Aorta (tissue), 5 donors: ENCODE data around the gene ARSI. TPM values are rescaled to one million over a fixed set of nuclear protein-coding genes. Genes with fewer than 3 reads are reported as not detected.
"Not testable (repeated sequence)": the region's sequence is repeated elsewhere in the genome, so short reads cannot be mapped to it uniquely, and the experiment has no call there.

ENCODE experiments used
- ATAC-seq: fragments of 200-7000 bp; cut with Tn5 transposase; one replicate; pipeline ENCODE4 v1.9.1; 2022; ENCODE audit warnings: moderate library complexity; ENCODE audit not compliant: low FRiP score
- DNase-seq, 2 donors: peaks; one replicate each; pipeline ENCODE4 v3.0.0-alpha.2; 2020
- H3K27ac ChIP-seq, 2 donors: one replicate each; pipeline ENCODE4 v1.5.1; 2013; ENCODE audit warnings: low read length in 2 of 2, mild to moderate bottlenecking in 2 of 2, moderate library complexity in 2 of 2, control low read depth in 1 of 2, inconsistent platforms in 1 of 2, low read depth in 1 of 2
- H3K27me3 ChIP-seq, 2 donors: one replicate each; pipeline ENCODE4 v1.6.1; 2013; ENCODE audit warnings: control low read depth in 1 of 2, low read length in 1 of 2, mild to moderate bottlenecking in 1 of 2, moderate library complexity in 1 of 2; ENCODE audit not compliant: insufficient read depth in 2 of 2, control insufficient read depth in 1 of 2
- H3K36me3 ChIP-seq, 2 donors: one replicate each; pipeline ENCODE4 v1.6.1; 2013; ENCODE audit warnings: control low read depth in 1 of 2, low read length in 1 of 2, mild to moderate bottlenecking in 1 of 2; ENCODE audit not compliant: insufficient read depth in 2 of 2, control insufficient read depth in 1 of 2
- H3K4me1 ChIP-seq, 2 donors: one replicate each; pipeline ENCODE4 v1.6.1; 2013; ENCODE audit warnings: low read length in 2 of 2, control low read depth in 1 of 2, mild to moderate bottlenecking in 1 of 2, moderate library complexity in 1 of 2; ENCODE audit not compliant: insufficient read depth in 2 of 2, control insufficient read depth in 1 of 2
- H3K4me3 ChIP-seq, 2 donors: one replicate each; pipeline ENCODE4 v1.5.1; 2013; ENCODE audit warnings: low read length in 2 of 2, control low read depth in 1 of 2, mild to moderate bottlenecking in 1 of 2
- H3K9me3 ChIP-seq: one replicate; pipeline ENCODE4 v1.6.1; 2013; ENCODE audit warnings: mild to moderate bottlenecking, low read length; ENCODE audit not compliant: control insufficient read depth
- WGBS, 2 donors: extraction: QIAGEN DNeasy Blood & Tissue Kit; methylation state at CpG; one replicate each; pipeline ENCODE4 v1.1.7; 2013; 5-methylcytosine and 5-hydroxymethylcytosine counted together
- intact Hi-C, 2 donors: fragments of 100-400 bp; cut with DNase I; formaldehyde crosslinking; loops; one replicate each; pipeline versions ENCODE4 v1.14.2 to v1.15.0; 2022
- polyA plus RNA-seq, 2 donors: library from polyadenylated mRNA; stranded (reverse); fragments of 200-250 nt; gene quantifications; one replicate each; pipeline ENCODE4 v1.2.3, GENCODE V29; 2013
- total RNA-seq, 2 donors: library from RNA; stranded (reverse); fragmentation: NEBNext Ultra II Directional; extraction: Animal tissue kit (Norgen Biotek cat#: 25700); gene quantifications; one replicate each; pipeline ENCODE4 v1.2.1, GENCODE V29; 2021
- donor health status: healthy with polysubstance abuse.
- donor health status: Bipolar disorder and iron deficiency.
- donor health status: DM: no; HTN: no; CAD: no.
- donor health status: DM: no; HTN: no; CAD: no.
- donor health status: DM: yes; HTN: yes; CAD: no.

Gene ARSI
- total and polyA plus RNA-seq, 4 donors: 0.91 to 2.7 TPM; not detected in 2

- Histone ChIP-seq H3K4me3 (no peak overlapping the region), H3K27me3 (no peaks in the 10 kb centered on the region), H3K36me3 (no peaks in the 10 kb centered on the region), H3K4me1 (no peaks in the 10 kb centered on the region), H3K9me3 (no peaks in the 10 kb centered on the region), H3K27ac (no peak overlapping the region)
- WGBS, 2 donors: 96 to 100% methylated on average over 10 of the region's 10 CpGs
- DNase-seq: peak in 1 of 2 donors; percentile 42
- ATAC-seq: no peak
- intact Hi-C loops: no loop called here
These were observed 49.1 kb downstream of the ARSI start for GRCh38 chr5:150253416-150254208.

GRCh38 chr5:150252489-150252888 is 50.2 kb downstream of the ARSI start:
- no peaks in the 10 kb centered on the region for H3K9me3 ChIP-seq
- H3K4me3 ChIP-seq: no peak overlapping the region
- intact Hi-C loops: no loop called here
- H3K27ac ChIP-seq: no peak overlapping the region
- 92 to 95% methylated on average over 6 of the region's 6 CpGs for WGBS, 2 donors
- no peaks in the 10 kb centered on the region for H3K27me3 ChIP-seq
- ATAC-seq: no peak
- H3K36me3 ChIP-seq: no peaks in the 10 kb centered on the region
- H3K4me1 ChIP-seq: no peaks in the 10 kb centered on the region
- peak in 1 of 2 donors; percentile 1 for DNase-seq

GRCh38 chr5:150251504-150251903 is 51.2 kb downstream of the ARSI start:
- ATAC-seq: no peak
- 93% methylated on average over 7 of the region's 7 CpGs for WGBS, 2 donors
- Histone ChIP-seq H3K9me3 (no peaks in the 10 kb centered on the region), H3K4me1 (no peaks in the 10 kb centered on the region), H3K4me3 (no peak overlapping the region), H3K27ac (no peak overlapping the region), H3K36me3 (no peaks in the 10 kb centered on the region), H3K27me3 (no peaks in the 10 kb centered on the region)
- peak in 1 of 2 donors; percentile 35 for DNase-seq
- intact Hi-C loops: no loop called here

- ATAC-seq: no peak
- Histone ChIP-seq H3K36me3 (no peaks in the 10 kb centered on the region), H3K4me1 (no peaks in the 10 kb centered on the region), H3K9me3 (no peaks in the 10 kb centered on the region), H3K4me3 (no peak overlapping the region), H3K27me3 (no peaks in the 10 kb centered on the region), H3K27ac (no peak overlapping the region)
- 86% methylated on average over 5 of the region's 5 CpGs for WGBS, 2 donors
- intact Hi-C loops: no loop called here
- no peak for DNase-seq
These were observed 53.0 kb downstream of the ARSI start for GRCh38 chr5:150249744-150250143.

- 95 to 97% methylated on average over 3 of the region's 3 CpGs for whole genome bisulfite sequencing, 2 donors
- intact Hi-C loops: no loop called here
- no peaks in the 10 kb centered on the region for H3K4me1 ChIP-seq
- no peak overlapping the region for H3K4me3 ChIP-seq
- H3K27ac ChIP-seq: no peak overlapping the region
- H3K9me3 ChIP-seq: no peaks in the 10 kb centered on the region
- no peak for DNase-seq
- no peaks in the 10 kb centered on the region for H3K27me3 ChIP-seq
- no peak for ATAC-seq
- no peaks in the 10 kb centered on the region for H3K36me3 ChIP-seq
These were observed 53.8 kb downstream of the ARSI start for GRCh38 chr5:150248946-150249345.

- H3K27me3 ChIP-seq, H3K9me3 ChIP-seq, H3K36me3 ChIP-seq, H3K4me3 ChIP-seq, intact Hi-C loops, ATAC-seq, DNase-seq, H3K4me1 ChIP-seq, H3K27ac ChIP-seq: not testable (repeated sequence)
- 90 to 94% methylated on average over 6 of the region's 6 CpGs for WGBS, 2 donors
These were observed 54.2 kb downstream of the ARSI start for GRCh38 chr5:150248493-150248892.

- WGBS, 2 donors: 94% methylated on average over 9 of the region's 9 CpGs
- ATAC-seq (no peak), DNase-seq (no peak)
- no peaks in the 10 kb centered on the region for H3K4me1 ChIP-seq
- H3K27ac ChIP-seq: no peak overlapping the region
- no peaks in the 10 kb centered on the region for H3K27me3 ChIP-seq
- no peak overlapping the region for H3K4me3 ChIP-seq
- H3K9me3 ChIP-seq: no peaks in the 10 kb centered on the region
- intact Hi-C loops: no loop called here
- no peaks in the 10 kb centered on the region for H3K36me3 ChIP-seq
These were observed 55.0 kb downstream of the ARSI start for GRCh38 chr5:150247726-150248125.

- Histone ChIP-seq H3K4me1 (no peaks in the 10 kb centered on the region), H3K9me3 (no peaks in the 10 kb centered on the region), H3K4me3 (no peak overlapping the region), H3K27me3 (no peaks in the 10 kb centered on the region), H3K27ac (no peak overlapping the region), H3K36me3 (no peaks in the 10 kb centered on the region)
- DNase-seq: no peak
- ATAC-seq: no peak
- intact Hi-C loops: no loop called here
- WGBS, 2 donors: 71 to 83% methylated on average over 5 of the region's 5 CpGs
These were observed 55.9 kb downstream of the ARSI start for GRCh38 chr5:150246835-150247234.

- intact Hi-C loops: no loop called here
- WGBS, 2 donors: 96 to 98% methylated on average over 5 of the region's 5 CpGs
- no peaks in the 10 kb centered on the region for H3K4me1 ChIP-seq
These were observed 56.3 kb downstream of the ARSI start for GRCh38 chr5:150246429-150246828.

More at GRCh38 chr5:150246429-150246828, 56.3 kb downstream of the ARSI start:
- H3K27ac ChIP-seq: no peak overlapping the region
- DNase-seq: no peak
- H3K9me3 ChIP-seq: no peaks in the 10 kb centered on the region
- no peaks in the 10 kb centered on the region for H3K36me3 ChIP-seq
- no peak for ATAC-seq
- no peak overlapping the region for H3K4me3 ChIP-seq
- no peaks in the 10 kb centered on the region for H3K27me3 ChIP-seq
